ENCODE data around the gene ARPC5L. TPM values are rescaled to one million over a fixed set of nuclear protein-coding genes. Genes with fewer than 3 reads are reported as not detected.
"Not testable (repeated sequence)": the region's sequence is repeated elsewhere in the genome, so short reads cannot be mapped to it uniquely, and the experiment has no call there.

ARPC5L gene
- total and polyA plus RNA-seq, 4 donors = 22.7 to 29.8 (median 25.9) TPM

- ATAC-seq (ENCODE audit: low FRiP score) (no peak), DNase-seq (no peak)
- Histone ChIP-seq H3K4me3 (ENCODE audit: low read length in 2 of 2) (no peak overlapping the region), H3K9me3 (ENCODE audit: control insufficient read depth, low read length) (no peaks in the 10 kb centered on the region), H3K36me3 (ENCODE audit: control insufficient read depth in 1 of 2, insufficient read depth in 2 of 2, low read length in 1 of 2) (peaks cover 0 to 14% of the 10 kb centered on the region in 2 donors), H3K27ac (ENCODE audit: low read depth in 1 of 2, low read length in 2 of 2) (no peak overlapping the region), H3K27me3 (ENCODE audit: control insufficient read depth in 1 of 2, insufficient read depth in 2 of 2, low read length in 1 of 2) (no peaks in the 10 kb centered on the region), H3K4me1 (ENCODE audit: control insufficient read depth in 1 of 2, insufficient read depth in 2 of 2, low read length in 2 of 2) (no peaks in the 10 kb centered on the region)
- 88 to 89% methylated on average over 1 of the region's 1 CpG for WGBS, 2 donors
- intact Hi-C loops (cut with DNase I) = no loop called here
Observed at GRCh38 chr9:124911766-124912165, 49.8 kb downstream of the ARPC5L start.

- no peak overlapping the region for H3K27ac ChIP-seq (ENCODE audit: low read depth in 1 of 2, low read length in 2 of 2)
- H3K4me1 ChIP-seq (ENCODE audit: control insufficient read depth in 1 of 2, insufficient read depth in 2 of 2, low read length in 2 of 2) = no peaks in the 10 kb centered on the region
- peaks cover 0 to 12% of the 10 kb centered on the region in 2 donors for H3K36me3 ChIP-seq (ENCODE audit: control insufficient read depth in 1 of 2, insufficient read depth in 2 of 2, low read length in 1 of 2)
- H3K27me3 ChIP-seq (ENCODE audit: control insufficient read depth in 1 of 2, insufficient read depth in 2 of 2, low read length in 1 of 2) = no peaks in the 10 kb centered on the region
- WGBS, 2 donors = 91 to 93% methylated on average over 2 of the region's 2 CpGs
- H3K4me3 ChIP-seq (ENCODE audit: low read length in 2 of 2) = no peak overlapping the region
- ATAC-seq (ENCODE audit: low FRiP score) (no peak), DNase-seq (no peak)
- intact Hi-C loops (cut with DNase I) = no loop called here
- no peaks in the 10 kb centered on the region for H3K9me3 ChIP-seq (ENCODE audit: control insufficient read depth, low read length)
Observed at GRCh38 chr9:124913378-124913777, 51.4 kb downstream of the ARPC5L start.

- intact Hi-C loops (cut with DNase I) = no loop called here
Observed at GRCh38 chr9:124914753-124915405, 52.9 kb downstream of the ARPC5L start.

GRCh38 chr9:124920394-124920793 is 58.5 kb downstream of the ARPC5L start:
- H3K4me1 ChIP-seq (ENCODE audit: control insufficient read depth in 1 of 2, insufficient read depth in 2 of 2, low read length in 2 of 2); intact Hi-C loops (cut with DNase I); H3K27ac ChIP-seq (ENCODE audit: low read depth in 1 of 2, low read length in 2 of 2); H3K4me3 ChIP-seq (ENCODE audit: low read length in 2 of 2); DNase-seq; H3K9me3 ChIP-seq (ENCODE audit: control insufficient read depth, low read length); H3K36me3 ChIP-seq (ENCODE audit: control insufficient read depth in 1 of 2, insufficient read depth in 2 of 2, low read length in 1 of 2); ATAC-seq (ENCODE audit: low FRiP score); H3K27me3 ChIP-seq (ENCODE audit: control insufficient read depth in 1 of 2, insufficient read depth in 2 of 2, low read length in 1 of 2): not testable (repeated sequence)
- WGBS, 2 donors = 84% methylated on average over 6 of the region's 6 CpGs

More at GRCh38 chr9:124914753-124915405, 52.9 kb downstream of the ARPC5L start:
- WGBS, 2 donors = 95 to 98% methylated on average over 5 of the region's 5 CpGs
- Histone ChIP-seq H3K9me3 (ENCODE audit: control insufficient read depth, low read length) (no peaks in the 10 kb centered on the region), H3K27ac (ENCODE audit: low read depth in 1 of 2, low read length in 2 of 2) (no peak overlapping the region), H3K36me3 (ENCODE audit: control insufficient read depth in 1 of 2, insufficient read depth in 2 of 2, low read length in 1 of 2) (peaks cover 0 to 12% of the 10 kb centered on the region in 2 donors), H3K4me3 (ENCODE audit: low read length in 2 of 2) (no peak overlapping the region), H3K27me3 (ENCODE audit: control insufficient read depth in 1 of 2, insufficient read depth in 2 of 2, low read length in 1 of 2) (no peaks in the 10 kb centered on the region), H3K4me1 (ENCODE audit: control insufficient read depth in 1 of 2, insufficient read depth in 2 of 2, low read length in 2 of 2) (no peaks in the 10 kb centered on the region)
- DNase-seq (no peak), ATAC-seq (ENCODE audit: low FRiP score) (no peak)

Other genes starting within 250 kb of the ARPC5L start
- gene NR6A1, start 90.8 kb upstream of the ARPC5L start, total RNA-seq = 1 to 10 TPM in 1 of 2 donors, under 1 TPM in 1; 0.42 to 1.6 TPM
- under 1 TPM; 0.26 to 0.50 TPM for gene NR6A1, start 90.8 kb upstream of the ARPC5L start, polyA plus RNA-seq
- 10 to 100 TPM in 1 of 2 donors, 1 to 10 TPM in 1; 7.1 to 15.9 TPM for gene OLFML2A, start 85.0 kb upstream of the ARPC5L start, total RNA-seq
- gene OLFML2A, start 85.0 kb upstream of the ARPC5L start, polyA plus RNA-seq = under 1 TPM; 0.13 to 0.20 TPM
- gene WDR38, start 8.7 kb upstream of the ARPC5L start, total RNA-seq = not detected
- under 1 TPM; 0.74 to 0.75 TPM for gene WDR38, start 8.7 kb upstream of the ARPC5L start, polyA plus RNA-seq
- 100 to 1,000 TPM; 806 to 812 TPM for gene RPL35, start 173 bp upstream of the ARPC5L start, total RNA-seq
- gene RPL35, start 173 bp upstream of the ARPC5L start, polyA plus RNA-seq = 1,000 to 10,000 TPM; 3,301 to 6,282 TPM
- gene GOLGA1, start 79.0 kb downstream of the ARPC5L start, total RNA-seq = 10 to 100 TPM; 15.0 to 20.4 TPM
- 10 to 100 TPM in 1 of 2 donors, 1 to 10 TPM in 1; 7.9 to 11.5 TPM for gene GOLGA1, start 79.0 kb downstream of the ARPC5L start, polyA plus RNA-seq